Measurements from ENCODE around the gene NPAS3.

The NPAS3 gene

DNA sequence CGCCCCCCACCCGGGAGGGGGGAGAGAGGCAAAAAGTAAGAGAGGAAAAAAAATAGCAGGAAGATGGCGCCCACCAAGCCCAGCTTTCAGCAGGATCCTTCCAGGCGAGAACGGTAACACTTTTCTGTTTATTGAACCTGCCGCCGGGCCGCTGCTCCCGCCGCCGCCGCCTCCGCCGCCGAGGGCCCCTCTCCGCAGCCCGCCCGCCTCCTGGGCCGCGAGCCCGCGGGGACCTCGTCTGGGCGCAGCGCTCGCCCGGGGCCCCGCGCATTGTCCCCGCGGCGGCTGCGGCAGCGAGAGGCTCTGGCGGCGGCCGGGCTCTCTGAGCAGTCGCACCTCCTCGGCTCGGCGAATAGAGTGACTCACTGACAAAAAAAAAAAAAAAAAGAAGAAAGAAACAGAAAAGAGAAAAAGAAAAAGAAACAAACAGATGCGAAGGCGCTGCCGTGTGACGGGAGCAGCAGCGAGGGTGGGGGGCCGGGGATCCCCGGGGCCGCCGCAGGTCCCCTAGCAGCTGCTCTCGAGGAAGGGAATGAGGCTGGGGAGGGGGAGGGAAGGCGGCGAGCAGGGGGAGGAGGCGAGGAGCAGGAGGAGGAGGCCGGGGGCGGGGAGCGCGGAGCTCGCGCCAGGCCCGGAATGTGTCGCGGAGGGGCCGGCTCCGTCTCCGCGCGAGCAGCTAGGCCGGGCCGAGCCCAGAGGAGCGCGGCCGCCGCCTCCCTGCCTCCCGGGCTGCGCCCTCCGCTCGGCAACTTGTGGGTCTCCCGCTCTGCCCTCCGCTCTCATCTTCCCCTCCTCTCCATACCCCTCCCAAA, 781 bp downstream of the NPAS3 start:
- ChIA-PET POLR2A (no interaction called here), CTCF (no interaction called here)
- TF ChIP-seq, protein P1, sequence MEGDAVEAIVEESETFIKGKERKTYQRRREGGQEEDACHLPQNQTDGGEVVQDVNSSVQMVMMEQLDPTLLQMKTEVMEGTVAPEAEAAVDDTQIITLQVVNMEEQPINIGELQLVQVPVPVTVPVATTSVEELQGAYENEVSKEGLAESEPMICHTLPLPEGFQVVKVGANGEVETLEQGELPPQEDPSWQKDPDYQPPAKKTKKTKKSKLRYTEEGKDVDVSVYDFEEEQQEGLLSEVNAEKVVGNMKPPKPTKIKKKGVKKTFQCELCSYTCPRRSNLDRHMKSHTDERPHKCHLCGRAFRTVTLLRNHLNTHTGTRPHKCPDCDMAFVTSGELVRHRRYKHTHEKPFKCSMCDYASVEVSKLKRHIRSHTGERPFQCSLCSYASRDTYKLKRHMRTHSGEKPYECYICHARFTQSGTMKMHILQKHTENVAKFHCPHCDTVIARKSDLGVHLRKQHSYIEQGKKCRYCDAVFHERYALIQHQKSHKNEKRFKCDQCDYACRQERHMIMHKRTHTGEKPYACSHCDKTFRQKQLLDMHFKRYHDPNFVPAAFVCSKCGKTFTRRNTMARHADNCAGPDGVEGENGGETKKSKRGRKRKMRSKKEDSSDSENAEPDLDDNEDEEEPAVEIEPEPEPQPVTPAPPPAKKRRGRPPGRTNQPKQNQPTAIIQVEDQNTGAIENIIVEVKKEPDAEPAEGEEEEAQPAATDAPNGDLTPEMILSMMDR (IDR thresholded peaks at IDR 0.05; ENCODE audit: control extremely low read depth, extremely low read depth, low read depth, missing control alignments) = no peak
- peak; percentile 34 for DNase-seq (ENCODE audit: extremely low spot score)

DNA sequence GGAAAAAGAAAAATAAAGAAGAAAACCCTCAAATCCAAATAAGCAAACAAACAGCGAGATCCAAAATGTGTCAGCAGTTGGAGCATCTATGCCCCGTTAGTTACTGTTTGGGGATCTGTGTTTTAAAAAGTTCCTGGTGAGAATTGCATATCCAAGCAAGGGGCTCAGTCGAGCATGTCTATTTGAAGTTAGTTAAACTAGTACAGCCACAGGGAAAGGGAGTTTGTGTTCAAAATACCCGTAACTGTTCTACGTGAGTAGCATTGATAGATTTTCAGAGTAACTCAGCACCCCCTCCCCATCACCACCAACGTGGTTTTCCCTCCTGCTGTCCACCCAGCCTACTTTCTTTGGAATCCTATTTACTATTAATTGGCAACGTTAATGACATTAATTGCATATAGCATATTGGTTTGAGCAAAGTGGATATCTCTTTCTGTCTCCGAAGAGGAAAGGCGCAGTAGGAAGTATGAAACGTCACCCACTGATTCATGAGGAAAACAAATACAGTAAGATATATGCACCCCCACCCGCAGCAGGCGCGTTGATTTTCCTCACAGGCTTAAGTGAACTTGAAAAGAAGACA, 1.5 kb downstream of the NPAS3 start:
- ChIA-PET CTCF (no interaction called here), POLR2A (no interaction called here)
- no peak for DNase-seq (ENCODE audit: extremely low spot score)
- TF ChIP-seq, protein P1 (IDR thresholded peaks at IDR 0.05; ENCODE audit: control extremely low read depth, extremely low read depth, low read depth, missing control alignments) = no peak

GRCh38 chr14:32940711-32941667, 2.3 kb downstream of the NPAS3 start:
- DNase-seq (ENCODE audit: extremely low spot score) = no peak
- POLR2A ChIA-PET = no interaction called here
- TF ChIP-seq, protein P1 (IDR thresholded peaks at IDR 0.05; ENCODE audit: control extremely low read depth, extremely low read depth, low read depth, missing control alignments) = no peak
- CTCF ChIA-PET = no interaction called here

DNA sequence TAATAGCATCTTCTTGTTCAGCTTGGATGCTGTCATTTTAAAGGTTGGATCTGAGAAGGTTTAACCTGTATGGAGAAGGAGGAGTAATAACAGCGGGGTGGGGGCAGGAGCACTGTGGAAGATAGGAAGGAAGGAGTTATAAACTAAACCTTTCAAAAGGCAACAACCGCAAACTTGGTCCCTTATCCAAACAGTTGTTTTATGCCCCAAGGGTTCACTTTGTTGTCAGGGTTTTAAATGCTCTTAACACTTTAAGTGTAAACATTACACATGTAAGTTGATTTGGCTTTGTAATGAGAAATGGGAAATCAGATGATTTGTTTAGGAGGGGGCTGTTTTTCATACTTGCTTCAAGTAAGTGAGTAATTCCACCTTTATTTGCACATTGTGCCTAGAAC, 3.0 kb downstream of the NPAS3 start:
- POLR2A ChIA-PET = no interaction called here

DNA sequence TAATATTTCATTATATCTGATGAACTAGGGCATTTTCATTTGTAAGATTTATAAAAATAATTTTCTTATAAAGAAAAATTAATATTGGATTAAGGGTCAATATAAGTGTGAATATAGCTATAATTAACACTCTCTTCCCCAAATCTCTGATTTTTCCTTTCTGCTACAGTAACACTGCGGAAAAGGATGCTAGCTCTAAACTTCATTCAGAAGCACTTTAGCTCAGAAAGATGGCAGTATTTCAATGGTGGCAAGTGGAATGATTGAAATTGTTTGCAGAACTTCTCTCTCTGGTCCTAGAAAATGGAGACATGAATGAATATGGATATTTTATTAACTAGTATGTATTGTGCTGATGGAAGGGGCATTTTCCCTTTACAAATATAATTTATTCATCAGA, 8.4 kb downstream of the NPAS3 start:
- POLR2A ChIA-PET = no interaction called here
- TF ChIP-seq, protein P1 (IDR thresholded peaks at IDR 0.05; ENCODE audit: control extremely low read depth, extremely low read depth, low read depth, missing control alignments) = no peak
- no peak for DNase-seq (ENCODE audit: extremely low spot score)
- CTCF ChIA-PET = no interaction called here

More for the DNA sequence above, 3.0 kb downstream of the NPAS3 start:
- CTCF ChIA-PET = no interaction called here
- DNase-seq (ENCODE audit: extremely low spot score) = no peak
- TF ChIP-seq, protein P1 (IDR thresholded peaks at IDR 0.05; ENCODE audit: control extremely low read depth, extremely low read depth, low read depth, missing control alignments) = no peak

DNA sequence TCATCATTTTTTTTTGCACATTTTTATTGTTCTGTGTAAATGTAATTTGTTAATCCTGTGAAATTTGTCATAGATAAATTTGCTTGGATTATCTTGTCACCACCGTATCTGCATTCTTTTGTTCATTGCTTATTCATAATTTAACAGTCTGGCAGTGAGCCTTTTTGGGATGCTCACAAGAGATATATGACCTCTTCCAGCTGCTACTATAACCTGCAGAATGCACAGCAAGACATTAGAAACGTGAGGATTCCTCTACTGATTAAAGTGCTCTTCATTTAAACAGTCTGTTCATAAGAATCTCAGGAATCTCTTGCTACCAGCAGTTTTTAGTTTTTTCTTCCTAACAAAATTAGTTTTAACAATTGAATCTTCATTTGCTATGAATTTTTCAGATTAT, 9.1 kb downstream of the NPAS3 start:
- no peak for DNase-seq (ENCODE audit: extremely low spot score)
- CTCF ChIA-PET = no interaction called here
- POLR2A ChIA-PET = no interaction called here
- TF ChIP-seq, protein P1 (IDR thresholded peaks at IDR 0.05; ENCODE audit: control extremely low read depth, extremely low read depth, low read depth, missing control alignments) = no peak
